IPS-18a (cell line): ENCODE measurements around the gene SLK.

Source experiments
- H3K27ac ChIP-seq: one replicate; pipeline ENCODE4 v1.5.1; 2013; ENCODE audit warnings: low read length
- H3K27me3 ChIP-seq: one replicate; pipeline ENCODE4 v1.6.1; 2013; ENCODE audit warnings: mild to moderate bottlenecking, low read length; ENCODE audit not compliant: control insufficient read depth, insufficient read depth
- H3K36me3 ChIP-seq: one replicate; pipeline ENCODE4 v1.6.1; 2013; ENCODE audit warnings: low read depth, low read length; ENCODE audit not compliant: control insufficient read depth
- H3K4me1 ChIP-seq: one replicate; pipeline ENCODE4 v1.6.1; 2013; ENCODE audit warnings: low read depth, low read length; ENCODE audit not compliant: control insufficient read depth
- H3K4me3 ChIP-seq: one replicate; pipeline ENCODE4 v1.5.1; 2013; ENCODE audit warnings: low read length
- H3K9ac ChIP-seq: one replicate; pipeline ENCODE4 v1.6.1; 2013; ENCODE audit warnings: mild to moderate bottlenecking, low read length, moderate library complexity
- H3K9me3 ChIP-seq: one replicate; pipeline ENCODE4 v1.6.1; 2013; ENCODE audit warnings: low read depth, low read length; ENCODE audit not compliant: control insufficient read depth

The SLK gene

GRCh38 chr10:103929381-103929921, 37.5 kb upstream of the SLK start:
- H3K27ac ChIP-seq = no peak overlapping the region

GRCh38 chr10:103930449-103930848, 36.5 kb upstream of the SLK start:
- Histone ChIP-seq H3K4me1 (peaks cover 12% of the 10 kb centered on the region), H3K27ac (no peak overlapping the region), H3K4me3 (no peak overlapping the region), H3K9ac (no peak overlapping the region), H3K9me3 (no peaks in the 10 kb centered on the region), H3K36me3 (no peaks in the 10 kb centered on the region), H3K27me3 (no peaks in the 10 kb centered on the region)

More at GRCh38 chr10:103929381-103929921, 37.5 kb upstream of the SLK start:
- Histone ChIP-seq H3K9ac (no peak overlapping the region), H3K4me3 (no peak overlapping the region), H3K36me3 (no peaks in the 10 kb centered on the region), H3K4me1 (peaks cover 12% of the 10 kb centered on the region), H3K9me3 (no peaks in the 10 kb centered on the region), H3K27me3 (no peaks in the 10 kb centered on the region)

GRCh38 chr10:103930881-103931280, 36.1 kb upstream of the SLK start:
- H3K36me3 ChIP-seq = no peaks in the 10 kb centered on the region
- no peak overlapping the region for H3K27ac ChIP-seq
- no peaks in the 10 kb centered on the region for H3K27me3 ChIP-seq
- H3K9ac ChIP-seq = no peak overlapping the region
- H3K9me3 ChIP-seq = no peaks in the 10 kb centered on the region
- no peak overlapping the region for H3K4me3 ChIP-seq
- peaks cover 12% of the 10 kb centered on the region for H3K4me1 ChIP-seq

GRCh38 chr10:103931603-103932002, 35.3 kb upstream of the SLK start:
- H3K36me3 ChIP-seq = no peaks in the 10 kb centered on the region
- H3K9ac ChIP-seq = no peak overlapping the region
- no peak overlapping the region for H3K4me3 ChIP-seq
- no peak overlapping the region for H3K27ac ChIP-seq
- H3K27me3 ChIP-seq = no peaks in the 10 kb centered on the region
- peaks cover 12% of the 10 kb centered on the region for H3K4me1 ChIP-seq
- no peaks in the 10 kb centered on the region for H3K9me3 ChIP-seq

- no peak overlapping the region for H3K4me3 ChIP-seq
- peaks cover 12% of the 10 kb centered on the region for H3K4me1 ChIP-seq
- H3K27ac ChIP-seq = no peak overlapping the region
- no peak overlapping the region for H3K9ac ChIP-seq
- H3K27me3 ChIP-seq = no peaks in the 10 kb centered on the region
- H3K36me3 ChIP-seq = no peaks in the 10 kb centered on the region
- H3K9me3 ChIP-seq = no peaks in the 10 kb centered on the region
Observed at GRCh38 chr10:103932271-103932670, 34.7 kb upstream of the SLK start.

GRCh38 chr10:103932971-103933370, 34.0 kb upstream of the SLK start:
- Histone ChIP-seq H3K9ac (no peak overlapping the region), H3K27ac (no peak overlapping the region), H3K27me3 (no peaks in the 10 kb centered on the region), H3K4me1 (peaks cover 12% of the 10 kb centered on the region), H3K4me3 (no peak overlapping the region), H3K36me3 (no peaks in the 10 kb centered on the region), H3K9me3 (no peaks in the 10 kb centered on the region)

- Histone ChIP-seq H3K27ac (no peak overlapping the region), H3K4me1 (peaks cover 11% of the 10 kb centered on the region), H3K9ac (no peak overlapping the region), H3K27me3 (no peaks in the 10 kb centered on the region), H3K9me3 (no peaks in the 10 kb centered on the region), H3K4me3 (no peak overlapping the region), H3K36me3 (no peaks in the 10 kb centered on the region)
Observed at GRCh38 chr10:103933557-103934121, 33.3 kb upstream of the SLK start.

- peaks cover 4% of the 10 kb centered on the region for H3K4me1 ChIP-seq
- H3K9ac ChIP-seq = no peak overlapping the region
- H3K4me3 ChIP-seq = no peak overlapping the region
- no peaks in the 10 kb centered on the region for H3K36me3 ChIP-seq
- H3K27me3 ChIP-seq = no peaks in the 10 kb centered on the region
- no peaks in the 10 kb centered on the region for H3K9me3 ChIP-seq
- no peak overlapping the region for H3K27ac ChIP-seq
Observed at GRCh38 chr10:103934308-103934707, 32.6 kb upstream of the SLK start.

- H3K4me1 ChIP-seq = no peaks in the 10 kb centered on the region
- no peaks in the 10 kb centered on the region for H3K36me3 ChIP-seq
- no peak overlapping the region for H3K9ac ChIP-seq
- no peak overlapping the region for H3K4me3 ChIP-seq
- no peak overlapping the region for H3K27ac ChIP-seq
- no peaks in the 10 kb centered on the region for H3K27me3 ChIP-seq
- H3K9me3 ChIP-seq = no peaks in the 10 kb centered on the region
Observed at GRCh38 chr10:103936022-103936421, 30.9 kb upstream of the SLK start.

- Histone ChIP-seq H3K27me3 (no peaks in the 10 kb centered on the region), H3K27ac (no peak overlapping the region), H3K36me3 (no peaks in the 10 kb centered on the region)
Observed at GRCh38 chr10:103939522-103939921, 27.4 kb upstream of the SLK start.

GRCh38 chr10:103941801-103942200, 25.1 kb upstream of the SLK start:
- Histone ChIP-seq H3K4me3 (no peak overlapping the region), H3K27me3 (no peaks in the 10 kb centered on the region), H3K36me3 (no peaks in the 10 kb centered on the region), H3K9me3 (no peaks in the 10 kb centered on the region), H3K4me1 (no peaks in the 10 kb centered on the region), H3K9ac (no peak overlapping the region), H3K27ac (no peak overlapping the region)

More at GRCh38 chr10:103939522-103939921, 27.4 kb upstream of the SLK start:
- Histone ChIP-seq H3K9me3 (no peaks in the 10 kb centered on the region), H3K4me3 (no peak overlapping the region), H3K9ac (no peak overlapping the region), H3K4me1 (no peaks in the 10 kb centered on the region)

- Histone ChIP-seq H3K9ac (no peak overlapping the region), H3K36me3 (no peaks in the 10 kb centered on the region), H3K27ac (no peak overlapping the region), H3K4me3 (no peak overlapping the region), H3K9me3 (no peaks in the 10 kb centered on the region), H3K27me3 (no peaks in the 10 kb centered on the region), H3K4me1 (no peaks in the 10 kb centered on the region)
Observed at GRCh38 chr10:103942866-103943265, 24.1 kb upstream of the SLK start.
